Brain microvascular endothelial cell (primary cell): Measurements from ENCODE around the gene SCN4A.
"Not testable (repeated sequence)": the region's sequence is repeated elsewhere in the genome, so short reads cannot be mapped to it uniquely, and the experiment has no call there.

Source experiments
- DNase-seq: peaks from one replicate; pipeline ENCODE4 v3.0.0-alpha.2; 2020
- H3K27ac ChIP-seq: fragments of 250-450 bp; sonication (Bioruptor Pico); 2 replicates; pipeline ENCODE4 v1.5.1; 2020; ENCODE audit warnings: mild to moderate bottlenecking, moderate library complexity
- H3K27me3 ChIP-seq: fragments of 250-450 bp; sonication (Bioruptor Pico); replicated peaks from 2 replicates; pipeline ENCODE4 v1.5.1; 2020; ENCODE audit warnings: mild to moderate bottlenecking
- H3K36me3 ChIP-seq: fragments of 250-450 bp; sonication (Bioruptor Pico); replicated peaks from 2 replicates; pipeline ENCODE4 v1.5.1; 2020; ENCODE audit warnings: mild to moderate bottlenecking
- H3K4me3 ChIP-seq: 2 replicates; pipeline ENCODE4 v1.5.1; 2011; ENCODE audit warnings: low read depth, mild to moderate bottlenecking, control low read depth, low read length, moderate library complexity
- CTCF ChIP-seq: IDR thresholded peaks from 2 replicates; pipeline ENCODE4 v1.5.1; 2011; ENCODE audit warnings: low read depth, mild to moderate bottlenecking, moderate library complexity, low read length, control low read depth, inconsistent platforms; ENCODE audit errors: missing control alignments
- in situ Hi-C: cut with HindIII; loops from 2 replicates; pipeline ENCODE4 v1.10.0; 2017; ENCODE audit warnings: low sequenced_read_pairs, low pct_ligation_motif_present

SCN4A gene

GRCh38 chr17:64015447-64015846 lies 42.7 kb upstream of the SCN4A start:
- DNase-seq: no peak
- in situ Hi-C loops: no loop called here
- H3K27ac ChIP-seq: no peak overlapping the region
- TF ChIP-seq CTCF: no peak
- H3K36me3 ChIP-seq: no peaks in the 10 kb centered on the region
- H3K27me3 ChIP-seq: no peaks in the 10 kb centered on the region
- H3K4me3 ChIP-seq: no peak overlapping the region

GRCh38 chr17:64009571-64010402 lies 37.1 kb upstream of the SCN4A start:
- H3K27me3 ChIP-seq: no peaks in the 10 kb centered on the region
- H3K4me3 ChIP-seq: no peak overlapping the region
- DNase-seq: no peak
- in situ Hi-C loops: no loop called here
- no peak overlapping the region for H3K27ac ChIP-seq
- TF ChIP-seq CTCF: no peak
- no peaks in the 10 kb centered on the region for H3K36me3 ChIP-seq

DNA sequence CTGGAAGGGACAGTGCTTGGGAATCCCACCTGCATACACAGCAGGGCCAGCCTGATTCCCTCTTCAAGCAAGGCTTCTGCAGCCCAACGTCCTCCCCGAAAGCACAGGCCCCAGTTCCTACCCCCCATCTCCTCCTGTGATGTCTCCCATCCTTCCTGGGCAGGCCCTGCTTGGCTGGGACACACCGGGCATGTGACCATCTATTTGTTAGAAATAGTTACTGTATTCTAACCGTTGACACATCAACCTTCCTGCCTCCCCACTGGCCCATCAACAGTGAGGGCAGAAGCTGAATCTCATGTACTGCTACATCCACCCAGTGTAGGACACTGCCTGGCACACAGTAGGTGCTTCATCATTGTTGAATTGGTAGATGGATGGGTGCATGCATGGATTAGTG lies 36.1 kb upstream of the SCN4A start:
- TF ChIP-seq CTCF: no peak
- Histone ChIP-seq H3K4me3 (no peak overlapping the region), H3K27me3 (no peaks in the 10 kb centered on the region), H3K36me3 (no peaks in the 10 kb centered on the region), H3K27ac (no peak overlapping the region)
- in situ Hi-C loops: no loop called here
- no peak for DNase-seq

GRCh38 chr17:64008346-64008745 lies 35.6 kb upstream of the SCN4A start:
- Histone ChIP-seq H3K27me3 (no peaks in the 10 kb centered on the region), H3K27ac (no peak overlapping the region), H3K4me3 (no peak overlapping the region), H3K36me3 (no peaks in the 10 kb centered on the region)
- no peak for DNase-seq
- in situ Hi-C loops: no loop called here
- no peak for TF ChIP-seq CTCF

DNA sequence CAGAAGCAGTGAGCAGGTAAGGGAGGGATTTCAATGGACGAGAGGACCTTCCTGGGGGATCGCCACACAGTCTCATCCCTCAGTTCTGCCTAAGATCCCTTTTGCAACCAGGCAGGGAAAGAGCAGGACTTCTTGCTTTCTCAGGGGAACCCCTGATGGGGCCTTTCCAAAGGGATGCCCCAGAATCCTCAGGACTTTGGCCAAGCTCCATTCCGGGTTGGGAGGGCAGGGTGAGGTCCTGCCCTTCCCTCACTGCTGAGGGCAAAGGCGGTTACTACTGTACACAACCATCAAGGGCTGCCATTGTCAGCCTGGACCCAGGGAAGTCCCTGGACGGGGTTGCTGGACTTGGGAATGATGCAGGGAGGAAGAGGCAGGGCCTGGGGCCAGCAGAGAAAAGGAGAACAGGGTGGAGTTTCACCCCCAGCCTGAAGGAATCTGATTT lies 35.1 kb upstream of the SCN4A start:
- Histone ChIP-seq H3K36me3 (no peaks in the 10 kb centered on the region), H3K27me3 (no peaks in the 10 kb centered on the region), H3K4me3 (no peak overlapping the region), H3K27ac (no peak overlapping the region)
- TF ChIP-seq CTCF: no peak
- no peak for DNase-seq
- in situ Hi-C loops: no loop called here

GRCh38 chr17:64007089-64007837 lies 34.5 kb upstream of the SCN4A start:
- H3K4me3 ChIP-seq, H3K27ac ChIP-seq, H3K27me3 ChIP-seq, H3K36me3 ChIP-seq, in situ Hi-C loops, DNase-seq: not testable (repeated sequence)
